ENCODE data around the gene QRSL1.
"Not testable (repeated sequence)": the region's sequence is repeated elsewhere in the genome, so short reads cannot be mapped to it uniquely, and the experiment has no call there.

Gene QRSL1

GRCh38 chr6:106677282-106677681 is 47.9 kb downstream of the QRSL1 start:
- no peak for DNase-seq (ENCODE audit: low read depth in 2 of 2)

GRCh38 chr6:106684011-106684410 is 54.6 kb downstream of the QRSL1 start:
- DNase-seq (ENCODE audit: low read depth in 2 of 2), result no peak

GRCh38 chr6:106685833-106686232 is 56.5 kb downstream of the QRSL1 start:
- no peak for DNase-seq (ENCODE audit: low read depth in 2 of 2)

GRCh38 chr6:106688177-106688951 is 59.0 kb downstream of the QRSL1 start:
- no peak for DNase-seq (ENCODE audit: low read depth in 2 of 2)

- no peak for DNase-seq (ENCODE audit: low read depth in 2 of 2)
These were observed 62.9 kb downstream of the QRSL1 start for GRCh38 chr6:106692112-106692818.

- no peak for DNase-seq (ENCODE audit: low read depth in 2 of 2)
These were observed 63.4 kb downstream of the QRSL1 start for GRCh38 chr6:106692819-106693208.

GRCh38 chr6:106693418-106693817 is 64.0 kb downstream of the QRSL1 start:
- no peak for DNase-seq (ENCODE audit: low read depth in 2 of 2)

GRCh38 chr6:106694343-106694742 is 65.0 kb downstream of the QRSL1 start:
- no peak for DNase-seq (ENCODE audit: low read depth in 2 of 2)

GRCh38 chr6:106700581-106700980 is 71.2 kb downstream of the QRSL1 start:
- DNase-seq (ENCODE audit: low read depth in 2 of 2), result no peak

GRCh38 chr6:106701201-106701600 is 71.8 kb downstream of the QRSL1 start:
- not testable (repeated sequence) for DNase-seq (ENCODE audit: low read depth in 2 of 2)

GRCh38 chr6:106702046-106702445 is 72.7 kb downstream of the QRSL1 start:
- DNase-seq (ENCODE audit: low read depth in 2 of 2), result no peak

- DNase-seq (ENCODE audit: low read depth in 2 of 2), result no peak
These were observed 73.2 kb downstream of the QRSL1 start for GRCh38 chr6:106702451-106703110.

GRCh38 chr6:106704327-106704726 is 74.9 kb downstream of the QRSL1 start:
- no peak for DNase-seq (ENCODE audit: low read depth in 2 of 2)

- DNase-seq (ENCODE audit: low read depth in 2 of 2), result no peak
These were observed 75.8 kb downstream of the QRSL1 start for GRCh38 chr6:106705156-106705555.

GRCh38 chr6:106710580-106710979 is 81.2 kb downstream of the QRSL1 start:
- no peak for DNase-seq (ENCODE audit: low read depth in 2 of 2)

GRCh38 chr6:106714281-106714680 is 84.9 kb downstream of the QRSL1 start:
- no peak for DNase-seq (ENCODE audit: low read depth in 2 of 2)

GRCh38 chr6:106715922-106716321 is 86.5 kb downstream of the QRSL1 start:
- no peak for DNase-seq (ENCODE audit: low read depth in 2 of 2)

- no peak for DNase-seq (ENCODE audit: low read depth in 2 of 2)
These were observed 87.6 kb downstream of the QRSL1 start for GRCh38 chr6:106716966-106717365.

All from stimulated activated CD4-positive, alpha-beta T cell treated with anti-CD3 and anti-CD28 coated beads, Interleukin-15, amount 100 ng/mL, for 48 hours (primary cell).